Jurkat, Clone E6-1 (cell line): Measurements from ENCODE around the gene CFAP52.
A peak's percentile ranks its signal among the peaks of the same experiment; 100 is the strongest.
"Not testable (repeated sequence)": the region's sequence is repeated elsewhere in the genome, so short reads cannot be mapped to it uniquely, and the experiment has no call there.

Experiments
- DNase-seq: peaks from one replicate; pipeline ENCODE4 v3.0.0-alpha.2; 2011; ENCODE audit warnings: low read depth, low spot score
- H3K4me3 ChIP-seq: 2 replicates; pipeline ENCODE4 v1.5.1; 2011; ENCODE audit warnings: mild to moderate bottlenecking, low read length, control low read depth, moderate library complexity

Gene CFAP52

GRCh38 chr17:9568004-9568403, 8.4 kb upstream of the CFAP52 start:
- H3K4me3 ChIP-seq = no peak overlapping the region
- no peak for DNase-seq

- H3K4me3 ChIP-seq = no peak overlapping the region
- no peak for DNase-seq
These were observed 7.4 kb upstream of the CFAP52 start for GRCh38 chr17:9568957-9569588.

- no peak for DNase-seq
- no peak overlapping the region for H3K4me3 ChIP-seq
These were observed 5.2 kb upstream of the CFAP52 start for GRCh38 chr17:9571201-9571600.

GRCh38 chr17:9575381-9576101, 901 bp upstream of the CFAP52 start, which contains the start of gene STX8:
Gene STX8, minus strand, starts transcription at chr17:9575820. Its CDS starts 12 bp downstream, at chr17:9575808.
- peak within 1 kb of the TSS; percentile 90 for H3K4me3 ChIP-seq
- DNase-seq = peak; percentile 80

- DNase-seq = no peak
- no peak overlapping the region for H3K4me3 ChIP-seq
These were observed 899 bp downstream of the CFAP52 start for GRCh38 chr17:9577373-9577709.

- H3K4me3 ChIP-seq = no peak overlapping the region
- DNase-seq = no peak
These were observed 11.7 kb downstream of the CFAP52 start for GRCh38 chr17:9587969-9588656.

- no peak for DNase-seq
These were observed 17.6 kb downstream of the CFAP52 start for GRCh38 chr17:9594065-9594464.

GRCh38 chr17:9597638-9598037, 21.2 kb downstream of the CFAP52 start:
- DNase-seq, H3K4me3 ChIP-seq: not testable (repeated sequence)

More at GRCh38 chr17:9594065-9594464, 17.6 kb downstream of the CFAP52 start:
- no peak overlapping the region for H3K4me3 ChIP-seq

GRCh38 chr17:9598661-9599060, 22.2 kb downstream of the CFAP52 start:
- no peak for DNase-seq
- H3K4me3 ChIP-seq = no peak overlapping the region

- DNase-seq = not testable (repeated sequence)
These were observed 28.1 kb downstream of the CFAP52 start for GRCh38 chr17:9604583-9604982.

GRCh38 chr17:9606453-9606852, 30.0 kb downstream of the CFAP52 start:
- no peak for DNase-seq
- H3K4me3 ChIP-seq = no peak overlapping the region

More at GRCh38 chr17:9604583-9604982, 28.1 kb downstream of the CFAP52 start:
- not testable (repeated sequence) for H3K4me3 ChIP-seq

- not testable (repeated sequence) for H3K4me3 ChIP-seq, DNase-seq
These were observed 30.6 kb downstream of the CFAP52 start for GRCh38 chr17:9607058-9607457.

GRCh38 chr17:9611557-9611956, 35.1 kb downstream of the CFAP52 start:
- no peak for DNase-seq
- no peak overlapping the region for H3K4me3 ChIP-seq

GRCh38 chr17:9612006-9612405, 35.6 kb downstream of the CFAP52 start:
- H3K4me3 ChIP-seq = no peak overlapping the region
- no peak for DNase-seq

GRCh38 chr17:9615486-9615885, 39.0 kb downstream of the CFAP52 start:
- H3K4me3 ChIP-seq = no peak overlapping the region
- no peak for DNase-seq

GRCh38 chr17:9622961-9623360, 46.5 kb downstream of the CFAP52 start:
- H3K4me3 ChIP-seq = no peak overlapping the region
- DNase-seq = no peak

GRCh38 chr17:9628509-9628908, 52.1 kb downstream of the CFAP52 start:
- DNase-seq = no peak
- no peak overlapping the region for H3K4me3 ChIP-seq

- DNase-seq = no peak
These were observed 56.3 kb downstream of the CFAP52 start for GRCh38 chr17:9632741-9633140.

GRCh38 chr17:9635340-9635739, 58.9 kb downstream of the CFAP52 start:
- no peak overlapping the region for H3K4me3 ChIP-seq
- DNase-seq = no peak

More at GRCh38 chr17:9632741-9633140, 56.3 kb downstream of the CFAP52 start:
- H3K4me3 ChIP-seq = no peak overlapping the region

- H3K4me3 ChIP-seq = no peak overlapping the region
- no peak for DNase-seq
These were observed 60.1 kb downstream of the CFAP52 start for GRCh38 chr17:9636501-9636900.
